Astrocyte (in vitro differentiated cells and primary cell): ENCODE measurements around the gene DRICH1. TPM values are rescaled to one million over a fixed set of nuclear protein-coding genes. Genes with fewer than 3 reads are reported as not detected.
"Not testable (repeated sequence)": the region's sequence is repeated elsewhere in the genome, so short reads cannot be mapped to it uniquely, and the experiment has no call there.

Experiments
- DNase-seq: peaks from one replicate; pipeline ENCODE4 v3.0.0-alpha.2; 2010; ENCODE audit warnings: low read depth
- FAIRE-seq: peaks from 2 replicates; lab custom pipeline; 2011; peaks lifted over from hg19 to GRCh38; lab: Jason Lieb, UNC
- H2AFZ ChIP-seq: 2 replicates; pipeline ENCODE4 v1.6.0; 2012; ENCODE audit warnings: low read depth, low read length, inconsistent platforms
- H3K27ac ChIP-seq: 2 replicates; pipeline ENCODE4 v1.5.1; 2011; ENCODE audit warnings: low read depth, low read length, inconsistent platforms
- H3K27me3 ChIP-seq: 2 replicates; pipeline ENCODE4 v1.6.0; 2011; ENCODE audit warnings: low read length, inconsistent platforms; ENCODE audit not compliant: insufficient read depth
- H3K36me3 ChIP-seq: 2 replicates; pipeline ENCODE4 v1.5.1; 2011; ENCODE audit warnings: low read length, inconsistent platforms; ENCODE audit not compliant: insufficient read depth
- H3K4me1 ChIP-seq: 2 replicates; pipeline ENCODE4 v1.5.1; 2011; ENCODE audit warnings: low read length, inconsistent platforms; ENCODE audit not compliant: insufficient read depth
- H3K4me2 ChIP-seq: 2 replicates; pipeline ENCODE4 v1.6.0; 2012; ENCODE audit warnings: low read length, inconsistent platforms
- H3K4me3 ChIP-seq: 2 replicates; pipeline ENCODE4 v1.5.1; 2011; ENCODE audit warnings: low read depth, mild to moderate bottlenecking, low read length, inconsistent platforms; ENCODE audit not compliant: insufficient read depth
- H3K79me2 ChIP-seq: 2 replicates; pipeline ENCODE4 v1.6.0; 2012; ENCODE audit warnings: mild to moderate bottlenecking, low read length, inconsistent platforms; ENCODE audit not compliant: insufficient read depth
- H3K9ac ChIP-seq: 2 replicates; pipeline ENCODE4 v1.6.0; 2012; ENCODE audit warnings: mild to moderate bottlenecking, low read length, inconsistent platforms
- H3K9me3 ChIP-seq: 2 replicates; pipeline ENCODE4 v1.5.1; 2012; ENCODE audit warnings: low read depth, mild to moderate bottlenecking, low read length, inconsistent platforms; ENCODE audit not compliant: insufficient read depth
- H4K20me1 ChIP-seq: 2 replicates; pipeline ENCODE4 v1.6.0; 2012; ENCODE audit warnings: low read length, inconsistent platforms; ENCODE audit not compliant: insufficient read depth
- H3K27ac Mint-ChIP-seq: one replicate; pipeline ENCODE4 v1.8.0; 2021; ENCODE audit warnings: mild to moderate bottlenecking, mixed read lengths; ENCODE audit not compliant: unreplicated experiment
- H3K27me3 Mint-ChIP-seq: one replicate; pipeline ENCODE4 v1.8.0; 2021; ENCODE audit warnings: low read depth, mixed read lengths; ENCODE audit not compliant: unreplicated experiment
- H3K36me3 Mint-ChIP-seq: one replicate; pipeline ENCODE4 v1.8.0; 2021; ENCODE audit warnings: low read depth, mixed read lengths; ENCODE audit not compliant: unreplicated experiment
- H3K4me1 Mint-ChIP-seq: one replicate; pipeline ENCODE4 v1.8.0; 2021; ENCODE audit warnings: low read depth, mixed read lengths; ENCODE audit not compliant: unreplicated experiment
- H3K4me3 Mint-ChIP-seq: one replicate; pipeline ENCODE4 v1.8.0; 2021; ENCODE audit warnings: mild to moderate bottlenecking, moderate library complexity, mixed read lengths; ENCODE audit not compliant: unreplicated experiment
- H3K9me3 Mint-ChIP-seq: one replicate; pipeline ENCODE4 v1.8.0; 2021; ENCODE audit warnings: mild to moderate bottlenecking, mixed read lengths; ENCODE audit not compliant: unreplicated experiment
- EZH2 ChIP-seq: IDR thresholded peaks from 2 replicates; pipeline ENCODE4 v1.6.1; 2012; ENCODE audit warnings: mild to moderate bottlenecking, low read length, inconsistent platforms; ENCODE audit not compliant: insufficient read depth
- total RNA-seq: library from RNA; stranded (reverse); gene quantifications from 2 replicates; pipeline ENCODE4 v1.2.1, GENCODE V29; 2021
- TF ChIP-seq, protein P1 (sequence below): IDR thresholded peaks from 2 replicates; pipeline ENCODE4 v1.5.1; 2011; ENCODE audit warnings: low read depth, mild to moderate bottlenecking, inconsistent platforms, low read length, moderate library complexity; ENCODE audit not compliant: insufficient read depth

The DRICH1 gene
- total RNA-seq, 1 donor from 2014 or later, result not detected

DNA sequence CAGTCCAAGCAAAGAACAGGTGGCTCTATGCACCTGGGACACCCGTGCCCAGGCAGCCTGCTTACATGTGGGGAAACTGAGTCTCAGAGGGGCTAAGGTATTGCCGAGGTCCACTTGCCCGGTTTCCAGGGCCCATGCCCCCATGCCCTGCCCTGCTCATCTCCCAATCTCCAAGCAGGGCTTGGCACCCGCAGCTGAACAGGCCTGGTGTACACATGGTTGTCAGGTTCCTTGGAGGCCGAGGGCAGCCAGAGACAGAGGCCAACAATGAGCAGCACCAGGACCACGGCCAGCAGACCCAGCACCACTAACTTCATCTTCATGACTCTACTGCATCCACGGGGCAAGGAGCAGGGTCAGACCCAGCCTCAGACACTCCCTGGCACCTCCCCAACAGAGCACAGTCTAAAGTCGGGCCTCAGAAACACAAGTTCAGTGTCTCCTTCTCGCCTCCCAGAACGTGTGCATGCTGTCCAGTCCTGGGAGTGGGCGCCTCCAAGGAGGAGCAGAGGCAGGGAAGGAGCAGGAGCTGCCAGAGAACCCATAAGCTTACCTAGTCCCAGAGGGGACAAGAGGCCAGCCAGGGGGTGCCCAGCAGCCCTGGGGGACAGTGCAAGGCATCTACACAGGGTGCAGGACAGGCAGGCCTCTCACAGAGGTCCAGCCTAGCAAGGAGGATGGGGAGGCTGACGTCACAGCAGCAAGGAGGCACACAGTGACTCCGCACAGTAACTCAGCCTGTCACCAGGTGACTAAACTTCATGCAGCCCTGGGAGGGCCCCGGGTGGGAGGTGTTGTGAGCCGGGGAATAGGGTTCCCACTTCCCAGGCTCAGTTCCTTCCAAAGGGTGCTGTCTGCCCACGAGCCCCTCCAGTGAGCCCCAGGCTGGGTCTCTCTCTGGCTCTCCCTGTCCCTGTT, 38.5 kb upstream of the DRICH1 start:
- Histone ChIP-seq H2AFZ (no peak overlapping the region), H3K9me3 (no peaks in the 10 kb centered on the region), H3K36me3 (no peaks in the 10 kb centered on the region), H3K4me2 (no peak overlapping the region), H3K9ac (no peak overlapping the region), H3K4me3 (no peak overlapping the region), H3K27me3 (no peaks in the 10 kb centered on the region), H3K4me1 (no peaks in the 10 kb centered on the region), H4K20me1 (peaks cover 3% of the 10 kb centered on the region), H3K79me2 (no peaks in the 10 kb centered on the region), H3K27ac (no peak overlapping the region)
- no peak overlapping the region for H3K27ac Mint-ChIP-seq
- DNase-seq (no peak), FAIRE-seq (no peak)
- H3K9me3 Mint-ChIP-seq, result peaks cover 2% of the 10 kb centered on the region
- no peaks in the 10 kb centered on the region for H3K27me3 Mint-ChIP-seq
- peaks cover 1% of the 10 kb centered on the region for H3K36me3 Mint-ChIP-seq
- TF ChIP-seq EZH2, result no peak
- TF ChIP-seq, protein P1, sequence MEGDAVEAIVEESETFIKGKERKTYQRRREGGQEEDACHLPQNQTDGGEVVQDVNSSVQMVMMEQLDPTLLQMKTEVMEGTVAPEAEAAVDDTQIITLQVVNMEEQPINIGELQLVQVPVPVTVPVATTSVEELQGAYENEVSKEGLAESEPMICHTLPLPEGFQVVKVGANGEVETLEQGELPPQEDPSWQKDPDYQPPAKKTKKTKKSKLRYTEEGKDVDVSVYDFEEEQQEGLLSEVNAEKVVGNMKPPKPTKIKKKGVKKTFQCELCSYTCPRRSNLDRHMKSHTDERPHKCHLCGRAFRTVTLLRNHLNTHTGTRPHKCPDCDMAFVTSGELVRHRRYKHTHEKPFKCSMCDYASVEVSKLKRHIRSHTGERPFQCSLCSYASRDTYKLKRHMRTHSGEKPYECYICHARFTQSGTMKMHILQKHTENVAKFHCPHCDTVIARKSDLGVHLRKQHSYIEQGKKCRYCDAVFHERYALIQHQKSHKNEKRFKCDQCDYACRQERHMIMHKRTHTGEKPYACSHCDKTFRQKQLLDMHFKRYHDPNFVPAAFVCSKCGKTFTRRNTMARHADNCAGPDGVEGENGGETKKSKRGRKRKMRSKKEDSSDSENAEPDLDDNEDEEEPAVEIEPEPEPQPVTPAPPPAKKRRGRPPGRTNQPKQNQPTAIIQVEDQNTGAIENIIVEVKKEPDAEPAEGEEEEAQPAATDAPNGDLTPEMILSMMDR, result no peak
- H3K4me1 Mint-ChIP-seq, result no peaks in the 10 kb centered on the region
- no peak overlapping the region for H3K4me3 Mint-ChIP-seq

DNA sequence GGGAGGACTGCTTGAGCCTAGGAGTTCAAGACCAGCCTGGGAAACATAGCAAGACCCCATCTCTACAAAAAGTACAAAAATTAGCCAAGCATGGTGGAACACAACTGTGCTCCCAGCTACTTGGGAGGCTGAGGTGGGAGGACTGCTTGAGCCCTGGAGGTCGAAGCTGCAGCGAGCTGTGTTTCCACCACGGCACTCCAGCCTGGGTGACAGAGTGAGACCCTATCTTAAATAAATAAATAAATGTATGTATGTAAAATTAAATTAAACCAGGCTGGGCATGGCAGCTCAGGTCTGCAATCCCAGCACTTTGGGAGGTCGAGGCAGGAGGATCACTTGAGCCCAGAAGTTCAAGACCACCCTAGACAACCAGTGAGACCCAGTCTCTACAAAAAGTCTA, 28.3 kb upstream of the DRICH1 start:
- H3K36me3 Mint-ChIP-seq, result peaks cover 32% of the 10 kb centered on the region

DNA sequence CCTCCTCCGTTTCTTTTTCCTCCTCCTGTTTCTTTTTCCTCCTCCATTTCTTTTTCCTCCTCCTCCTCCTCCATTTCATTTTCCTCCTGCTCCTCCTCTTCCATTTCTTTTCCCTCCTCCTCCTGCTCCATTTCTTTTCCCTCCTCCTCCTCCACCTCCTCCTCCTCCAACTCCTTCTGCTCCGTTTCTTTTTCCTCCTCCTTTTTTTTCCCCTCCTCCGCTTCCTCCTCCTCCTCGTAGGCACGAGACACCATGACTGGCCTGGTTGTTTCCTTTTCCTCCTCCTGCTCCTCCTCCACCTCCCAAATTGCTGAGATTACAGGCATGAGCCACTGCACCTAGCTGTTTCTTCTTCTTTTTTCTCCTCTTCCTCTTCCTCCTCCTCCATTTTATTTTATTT, 25.6 kb upstream of the DRICH1 start:
- no peak overlapping the region for H3K27ac ChIP-seq
- no peak overlapping the region for H2AFZ ChIP-seq
- no peak overlapping the region for H3K9ac ChIP-seq
- FAIRE-seq, result no peak
- Mint-ChIP-seq H3K4me1 (no peaks in the 10 kb centered on the region), H3K27ac (no peak overlapping the region), H3K9me3 (peaks cover 6% of the 10 kb centered on the region), H3K27me3 (no peaks in the 10 kb centered on the region), H3K4me3 (no peak overlapping the region), H3K36me3 (peaks cover 20% of the 10 kb centered on the region)
- DNase-seq, result no peak
- H4K20me1 ChIP-seq, result no peaks in the 10 kb centered on the region
- no peaks in the 10 kb centered on the region for H3K27me3 ChIP-seq
- TF ChIP-seq EZH2, result no peak
- TF ChIP-seq, protein P1, result no peak
- no peaks in the 10 kb centered on the region for H3K79me2 ChIP-seq
- no peaks in the 10 kb centered on the region for H3K9me3 ChIP-seq
- no peak overlapping the region for H3K4me2 ChIP-seq
- H3K36me3 ChIP-seq, result no peaks in the 10 kb centered on the region
- H3K4me1 ChIP-seq, result no peaks in the 10 kb centered on the region
- no peak overlapping the region for H3K4me3 ChIP-seq

More for the DNA sequence above, 28.3 kb upstream of the DRICH1 start:
- not testable (repeated sequence) for H3K4me3 Mint-ChIP-seq, FAIRE-seq, H3K36me3 ChIP-seq, H3K4me1 Mint-ChIP-seq, H3K9ac ChIP-seq, H2AFZ ChIP-seq, H3K79me2 ChIP-seq, H3K27ac ChIP-seq, H3K27me3 ChIP-seq, H3K27me3 Mint-ChIP-seq, H3K9me3 ChIP-seq, H3K4me3 ChIP-seq, DNase-seq, H3K4me1 ChIP-seq, H3K27ac Mint-ChIP-seq, H4K20me1 ChIP-seq, H3K4me2 ChIP-seq
- H3K9me3 Mint-ChIP-seq, result peaks cover 26% of the 10 kb centered on the region
